ENCODE results near the gene SYNGR1. TPM values are rescaled to one million over a fixed set of nuclear protein-coding genes. Genes with fewer than 3 reads are reported as not detected.
A peak's percentile ranks its signal among the peaks of the same experiment; 100 is the strongest.

The SYNGR1 gene
- total and polyA plus RNA-seq, 2 of the 8 experiments (the other 6 are each of a cell fraction or from before 2014, with no cell fraction given), result 32.5 to 84.7 TPM

GRCh38 chr22:39428597-39429071, 78.8 kb downstream of the SYNGR1 start:
- H3K56ac ChIP-seq (replicated peaks; ENCODE audit: insufficient read length, low read depth, low read length), result peak overlapping the region; percentile 72
- no peak overlapping the region for H3K23ac ChIP-seq (ENCODE audit: insufficient read length)
- peak overlapping the region; percentile 99 for H2BK20ac ChIP-seq (ENCODE audit: low read length)
- H2AK5ac ChIP-seq (ENCODE audit: low read depth, low read length), result 0 out of 2 replicates have a peak overlapping the region, but pooled peaks have one; percentile 57
- peak overlapping the region; percentile 98 for H2BK5ac ChIP-seq (ENCODE audit: low read depth, low read length)
- no peak overlapping the region for H2AFZ ChIP-seq (ENCODE audit: low read length)
- peak; percentile 80 to 85 for DNase-seq (ENCODE audit: low read depth in 1 of 2, low spot score in 2 of 2)
- H2BK12ac ChIP-seq (ENCODE audit: low read depth, low read length), result peak overlapping the region; percentile 94; the same call in 1 of the 2 replicates
- H3K18ac ChIP-seq (ENCODE audit: extremely low read depth, low read length), result peak overlapping the region; percentile 84
- H3K27me3 ChIP-seq (replicated peaks in 1 of 4; ENCODE audit: control insufficient read depth in 3 of 4, extremely low read depth in 1 of 4, insufficient read depth in 3 of 4, low read length in 3 of 4), result no peaks in the 10 kb centered on the region
- ChIA-PET CTCF (ENCODE audit: partially characterized antibody) (interaction anchor here (0.8 to 2.8 kb wide), 15 partner anchors 8 to 545 kb away, joined by 3 to 19 read pairs (median 4); no protein-coding TSS in a partner anchor), POLR2A (ENCODE audit: partially characterized antibody) (interaction anchor here (0.6 to 5.5 kb wide), 12 partner anchors 10 to 114 kb away, joined by 3 to 48 read pairs (median 6); partner anchors contain the start of genes ATF4, RPL3 and TAB1)
- peak overlapping the region in 2 of 4 experiments; percentile 25 to 34; a peak in 3 of 7 replicates for H3K9ac ChIP-seq (replicated peaks in 1 of 4; ENCODE audit: extremely low read depth in 1 of 4, low read depth in 3 of 4, low read length in 3 of 4)
- H3K9me3 ChIP-seq (ENCODE audit: insufficient read depth in 2 of 2, low read depth in 1 of 2, low read length in 1 of 2), result no peaks in the 10 kb centered on the region
- peak overlapping the region; percentile 92 for H3K4ac ChIP-seq (replicated peaks; ENCODE audit: insufficient read length, low read depth, low read length)
- H3K27ac ChIP-seq (ENCODE audit: low read depth, low read length), result peak overlapping the region; percentile 46; the same call in 1 of the 2 replicates
- peak overlapping the region; percentile 98 for H4K91ac ChIP-seq (replicated peaks; ENCODE audit: insufficient read length, low read length)
- H3K79me2 ChIP-seq (ENCODE audit: control insufficient read depth in 1 of 2, insufficient read depth in 2 of 2, low read length in 2 of 2), result no peaks in the 10 kb centered on the region
- no peaks in the 10 kb centered on the region; the same call in 1 of the 2 replicates for H3K79me1 ChIP-seq (ENCODE audit: low read depth, low read length)
- no peaks in the 10 kb centered on the region; the same call in 1 of the 2 replicates for H3K23me2 ChIP-seq (ENCODE audit: low read depth, low read length)
- peak overlapping the region; percentile 14 to 55 for H3K4me2 ChIP-seq (ENCODE audit: insufficient read depth in 1 of 2, low read depth in 2 of 2, low read length in 2 of 2)
- WGBS, 2 experiments (ENCODE audit: extremely low coverage in 1 of 2, insufficient coverage in 1 of 2, insufficient read length in 1 of 2, insufficient replicate concordance in 2 of 2, low coverage in 1 of 2, low lambda C conversion rate in 2 of 2, missing lambda C conversion rate in 1 of 2), result 27% methylated on average over 10 of the region's 10 CpGs; no CpG with 5 or more reads in 1 of the 2 experiments
- H3K36me3 ChIP-seq (ENCODE audit: control insufficient read depth in 2 of 4, insufficient read depth in 4 of 4, low read length in 3 of 4), result peaks cover 0 to 11% (median 3%) of the 10 kb centered on the region in 4 experiments; a peak in 4 of 8 replicates
- H4K5ac ChIP-seq (ENCODE audit: insufficient read length, low read depth, low read length), result no peak overlapping the region
- FAIRE-seq, result peak; percentile 79
- peak overlapping the region; percentile 63 for H2BK120ac ChIP-seq (replicated peaks; ENCODE audit: low read depth, low read length)
- peak overlapping the region; percentile 91; the same call in 1 of the 2 replicates for H4K8ac ChIP-seq (ENCODE audit: extremely low read depth, insufficient read depth, low read length)
- H3K14ac ChIP-seq (ENCODE audit: insufficient read length), result no peak overlapping the region
- H2BK15ac ChIP-seq (ENCODE audit: low read length), result peak overlapping the region; percentile 63; the same call in 1 of the 2 replicates
- H3K4me1 ChIP-seq (replicated peaks in 1 of 4; ENCODE audit: control insufficient read depth in 3 of 4, insufficient read depth in 4 of 4, low read length in 3 of 4), result peaks cover 8 to 23% (median 17%) of the 10 kb centered on the region in 4 experiments
- H3K4me3 ChIP-seq (ENCODE audit: extremely low read depth in 1 of 4, insufficient read depth in 2 of 4, low read depth in 3 of 4, low read length in 4 of 4), result peak overlapping the region in 2 of 4 experiments; percentile 19 to 32; a peak in 2 of 8 replicates
- H4K20me1 ChIP-seq (replicated peaks in 1 of 2; ENCODE audit: control insufficient read depth in 1 of 2, insufficient read depth in 2 of 2, low read length in 2 of 2), result peaks cover 0 to 3% of the 10 kb centered on the region in 2 experiments
- TF ChIP-seq GABPA (IDR thresholded peaks at IDR 0.05; ENCODE audit: borderline replicate concordance, insufficient read depth, low read length) (no peak), SP1 (IDR thresholded peaks at IDR 0.05; ENCODE audit: low read depth, low read length) (peak; percentile 92), EGR1 (IDR thresholded peaks at IDR 0.05; ENCODE audit: borderline replicate concordance, low read depth, low read length) (peak; percentile 71), HDAC2 (IDR thresholded peaks at IDR 0.05; ENCODE audit: borderline replicate concordance in 1 of 2, low read depth in 2 of 2, low read length in 2 of 2) (peak; percentile 90 to 98), RAD21 (IDR thresholded peaks at IDR 0.05 in 1 of 2, conservative IDR thresholded peaks at IDR 0.05 in 1 of 2; ENCODE audit: low read depth in 2 of 2, low read length in 2 of 2) (peak; percentile 38 to 43), YY1 (IDR thresholded peaks at IDR 0.05; ENCODE audit: low read depth, low read length) (no peak; the same call in 1 of the 2 replicates)
- TF ChIP-seq, protein P1, sequence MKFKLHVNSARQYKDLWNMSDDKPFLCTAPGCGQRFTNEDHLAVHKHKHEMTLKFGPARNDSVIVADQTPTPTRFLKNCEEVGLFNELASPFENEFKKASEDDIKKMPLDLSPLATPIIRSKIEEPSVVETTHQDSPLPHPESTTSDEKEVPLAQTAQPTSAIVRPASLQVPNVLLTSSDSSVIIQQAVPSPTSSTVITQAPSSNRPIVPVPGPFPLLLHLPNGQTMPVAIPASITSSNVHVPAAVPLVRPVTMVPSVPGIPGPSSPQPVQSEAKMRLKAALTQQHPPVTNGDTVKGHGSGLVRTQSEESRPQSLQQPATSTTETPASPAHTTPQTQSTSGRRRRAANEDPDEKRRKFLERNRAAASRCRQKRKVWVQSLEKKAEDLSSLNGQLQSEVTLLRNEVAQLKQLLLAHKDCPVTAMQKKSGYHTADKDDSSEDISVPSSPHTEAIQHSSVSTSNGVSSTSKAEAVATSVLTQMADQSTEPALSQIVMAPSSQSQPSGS (IDR thresholded peaks at IDR 0.05; ENCODE audit: low read length), result peak; percentile 67; the same call in 1 of the 2 replicates
- TF ChIP-seq, protein P2, sequence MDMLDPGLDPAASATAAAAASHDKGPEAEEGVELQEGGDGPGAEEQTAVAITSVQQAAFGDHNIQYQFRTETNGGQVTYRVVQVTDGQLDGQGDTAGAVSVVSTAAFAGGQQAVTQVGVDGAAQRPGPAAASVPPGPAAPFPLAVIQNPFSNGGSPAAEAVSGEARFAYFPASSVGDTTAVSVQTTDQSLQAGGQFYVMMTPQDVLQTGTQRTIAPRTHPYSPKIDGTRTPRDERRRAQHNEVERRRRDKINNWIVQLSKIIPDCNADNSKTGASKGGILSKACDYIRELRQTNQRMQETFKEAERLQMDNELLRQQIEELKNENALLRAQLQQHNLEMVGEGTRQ (IDR thresholded peaks at IDR 0.05; ENCODE audit: low read length), result no peak
